ENCODE measurements around the gene FAM13C.

The FAM13C gene

DNA sequence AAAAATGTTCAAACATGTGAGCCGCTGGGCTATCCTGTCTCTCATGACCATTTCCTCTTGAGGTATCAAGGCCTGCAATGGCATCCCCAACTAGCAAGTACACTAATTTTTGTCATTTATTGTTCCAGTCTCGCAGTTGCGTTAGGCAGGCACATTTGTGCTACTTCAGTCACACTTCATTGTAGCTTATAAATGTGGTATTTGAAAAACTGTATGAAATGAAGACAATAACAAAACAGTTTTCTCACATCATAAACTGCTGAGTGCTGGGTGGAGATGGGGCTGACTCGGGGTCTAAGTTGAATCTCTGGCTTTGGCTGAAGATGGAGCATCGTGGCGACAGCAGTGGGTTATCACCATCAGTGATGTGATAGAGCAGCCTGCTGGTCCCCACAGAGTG, 92.7 kb downstream of the FAM13C start:
- TF ChIP-seq, protein P1, sequence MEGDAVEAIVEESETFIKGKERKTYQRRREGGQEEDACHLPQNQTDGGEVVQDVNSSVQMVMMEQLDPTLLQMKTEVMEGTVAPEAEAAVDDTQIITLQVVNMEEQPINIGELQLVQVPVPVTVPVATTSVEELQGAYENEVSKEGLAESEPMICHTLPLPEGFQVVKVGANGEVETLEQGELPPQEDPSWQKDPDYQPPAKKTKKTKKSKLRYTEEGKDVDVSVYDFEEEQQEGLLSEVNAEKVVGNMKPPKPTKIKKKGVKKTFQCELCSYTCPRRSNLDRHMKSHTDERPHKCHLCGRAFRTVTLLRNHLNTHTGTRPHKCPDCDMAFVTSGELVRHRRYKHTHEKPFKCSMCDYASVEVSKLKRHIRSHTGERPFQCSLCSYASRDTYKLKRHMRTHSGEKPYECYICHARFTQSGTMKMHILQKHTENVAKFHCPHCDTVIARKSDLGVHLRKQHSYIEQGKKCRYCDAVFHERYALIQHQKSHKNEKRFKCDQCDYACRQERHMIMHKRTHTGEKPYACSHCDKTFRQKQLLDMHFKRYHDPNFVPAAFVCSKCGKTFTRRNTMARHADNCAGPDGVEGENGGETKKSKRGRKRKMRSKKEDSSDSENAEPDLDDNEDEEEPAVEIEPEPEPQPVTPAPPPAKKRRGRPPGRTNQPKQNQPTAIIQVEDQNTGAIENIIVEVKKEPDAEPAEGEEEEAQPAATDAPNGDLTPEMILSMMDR (IDR thresholded peaks at IDR 0.05; ENCODE audit: low read length, missing control alignments), result no peak
- no peak overlapping the region for H3K4me3 ChIP-seq (replicated peaks; ENCODE audit: low read depth, low read length)
- DNase-seq (ENCODE audit: low read depth), result no peak

DNA sequence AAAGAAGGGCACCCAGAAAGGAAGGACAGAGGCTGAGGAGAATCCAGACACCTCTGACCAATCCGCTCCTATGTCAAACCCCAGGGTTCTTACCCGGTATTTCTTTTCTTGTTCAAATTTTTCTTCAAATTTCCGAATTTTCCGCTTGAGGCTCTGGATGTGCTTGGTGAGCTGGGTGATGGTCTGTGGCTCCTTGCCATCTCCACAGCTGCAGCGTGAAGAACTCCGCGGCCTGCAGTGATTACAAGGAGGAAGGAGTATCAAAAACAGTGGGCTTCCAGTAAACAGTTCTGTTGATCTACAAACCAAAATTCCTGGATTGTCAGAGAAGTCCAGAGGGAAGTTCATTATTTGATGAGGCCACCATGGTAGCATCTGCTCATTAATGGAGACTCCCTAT, 93.9 kb downstream of the FAM13C start:
- DNase-seq (ENCODE audit: low read depth), result no peak
- no peak overlapping the region for H3K4me3 ChIP-seq (replicated peaks; ENCODE audit: low read depth, low read length)
- TF ChIP-seq, protein P1 (IDR thresholded peaks at IDR 0.05; ENCODE audit: low read length, missing control alignments), result no peak

DNA sequence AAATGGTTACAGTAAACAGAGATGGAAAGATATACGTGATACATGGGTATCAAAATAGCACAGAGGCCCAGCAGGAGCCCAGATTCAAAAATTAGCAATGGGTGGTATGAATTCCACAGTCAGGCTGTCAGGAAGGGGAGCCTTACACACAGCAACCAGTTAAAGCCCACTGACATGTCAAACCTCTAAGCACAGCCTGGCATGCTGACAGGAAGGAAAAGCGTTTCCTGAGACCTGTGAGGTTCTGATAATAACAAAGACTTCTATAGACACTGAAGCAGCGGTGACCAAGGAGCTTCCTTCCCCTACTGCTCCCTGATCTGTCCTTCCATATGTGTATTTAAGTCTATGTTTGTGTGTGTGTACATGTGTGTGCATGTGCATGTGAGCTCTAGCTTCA, 96.0 kb downstream of the FAM13C start:
- DNase-seq (ENCODE audit: low read depth), result no peak
- TF ChIP-seq, protein P1 (IDR thresholded peaks at IDR 0.05; ENCODE audit: low read length, missing control alignments), result no peak
- H3K4me3 ChIP-seq (replicated peaks; ENCODE audit: low read depth, low read length), result no peak overlapping the region

DNA sequence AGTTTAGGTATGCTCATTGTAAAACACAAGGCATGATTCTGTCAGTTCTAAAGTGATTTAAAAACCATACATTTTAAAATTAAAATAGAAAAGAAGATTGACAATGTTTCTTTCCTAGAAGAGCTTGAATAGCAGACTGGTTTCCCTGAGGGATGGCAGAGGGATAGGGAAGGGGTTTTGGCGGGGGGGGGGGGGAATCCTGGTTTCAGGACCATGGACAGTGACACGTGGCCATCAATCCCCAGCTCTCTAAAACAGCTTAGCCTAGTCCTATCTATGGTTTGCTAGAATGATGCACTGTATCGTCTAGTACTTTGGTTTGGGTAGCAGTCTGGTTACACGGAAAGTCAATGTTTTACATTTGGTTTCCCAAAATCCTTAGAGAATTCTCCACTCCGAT, 97.2 kb downstream of the FAM13C start:
- DNase-seq (ENCODE audit: low read depth), result no peak
- TF ChIP-seq, protein P1 (IDR thresholded peaks at IDR 0.05; ENCODE audit: low read length, missing control alignments), result no peak

GRCh38 chr10:59258890-59259289, 103.5 kb downstream of the FAM13C start:
- TF ChIP-seq, protein P1 (IDR thresholded peaks at IDR 0.05; ENCODE audit: low read length, missing control alignments), result no peak
- no peak overlapping the region for H3K4me3 ChIP-seq (replicated peaks; ENCODE audit: low read depth, low read length)

More for the DNA sequence above, 97.2 kb downstream of the FAM13C start:
- H3K4me3 ChIP-seq (replicated peaks; ENCODE audit: low read depth, low read length), result no peak overlapping the region

GRCh38 chr10:59257224-59257623, 105.1 kb downstream of the FAM13C start:
- TF ChIP-seq, protein P1 (IDR thresholded peaks at IDR 0.05; ENCODE audit: low read length, missing control alignments), result no peak
- no peak overlapping the region for H3K4me3 ChIP-seq (replicated peaks; ENCODE audit: low read depth, low read length)
- no peak for DNase-seq (ENCODE audit: low read depth)

More at GRCh38 chr10:59258890-59259289, 103.5 kb downstream of the FAM13C start:
- DNase-seq (ENCODE audit: low read depth), result no peak

DNA sequence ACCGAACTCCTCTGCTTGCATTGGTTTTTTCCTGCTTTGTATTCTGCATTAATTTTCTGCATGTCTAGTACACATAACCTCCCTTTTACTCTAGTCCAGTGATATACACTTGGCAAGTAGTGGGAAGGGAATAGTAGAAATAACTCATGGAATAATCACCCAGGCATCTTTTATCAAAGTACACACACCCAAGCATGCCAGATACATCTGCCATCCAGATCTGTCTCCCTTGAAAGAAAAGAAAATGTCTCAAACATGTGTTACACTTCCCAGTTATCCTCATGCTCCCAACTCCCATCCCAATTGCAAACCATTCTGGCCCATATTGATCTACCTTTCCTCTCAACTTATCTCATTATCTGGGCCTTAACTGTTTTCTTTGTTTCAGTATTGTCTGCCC, 106.9 kb downstream of the FAM13C start:
- DNase-seq (ENCODE audit: low read depth), result no peak
- TF ChIP-seq, protein P1 (IDR thresholded peaks at IDR 0.05; ENCODE audit: low read length, missing control alignments), result no peak
- no peak overlapping the region for H3K4me3 ChIP-seq (replicated peaks; ENCODE audit: low read depth, low read length)

Data from fibroblast of pulmonary artery (primary cell).